Measurements from ENCODE around the gene GLB1L3.

Gene GLB1L3

GRCh38 chr11:134236834-134237556 is 39.2 kb upstream of the GLB1L3 start:
- no peaks in the 10 kb centered on the region for H3K9me3 ChIP-seq (ENCODE audit: control insufficient read depth, insufficient read depth, low read depth, low read length)
- ChIA-PET CTCF (no interaction called here), POLR2A (interaction anchor here (1.1 kb wide), 1 partner anchor 13 kb away, joined by 4 read pairs; the partner anchor contains the start of genes NCAPD3 and VPS26B)
- no peak overlapping the region for H3K4me3 ChIP-seq (ENCODE audit: low read depth, low read length)
- TF ChIP-seq ZNF529 (tag by site-specific recombination; IDR thresholded peaks at IDR 0.05; ENCODE audit: insufficient replicate concordance) (no peak), ZNF837 (tag by site-specific recombination; IDR thresholded peaks at IDR 0.05) (no peak), ZNF146 (tag by site-specific recombination; IDR thresholded peaks at IDR 0.05) (no peak), OSR2 (tag by site-specific recombination; IDR thresholded peaks at IDR 0.05) (no peak), ZBTB48 (tag by site-specific recombination; IDR thresholded peaks at IDR 0.05) (no peak), TSHZ1 (tag by site-specific recombination; IDR thresholded peaks at IDR 0.05; ENCODE audit: borderline replicate concordance) (no peak), ZNF169 (tag by site-specific recombination; IDR thresholded peaks at IDR 0.05) (no peak), ZNF311 (tag by site-specific recombination; IDR thresholded peaks at IDR 0.05; ENCODE audit: borderline replicate concordance) (no peak), ZFP3 (tag by site-specific recombination; IDR thresholded peaks at IDR 0.05; ENCODE audit: low read depth) (no peak), ZNF629 (tag by site-specific recombination; IDR thresholded peaks at IDR 0.05) (no peak), KLF8 (tag by site-specific recombination; IDR thresholded peaks at IDR 0.05) (no peak), ZBTB8A (tag by site-specific recombination; IDR thresholded peaks at IDR 0.05) (no peak), GLIS2 (tag by site-specific recombination; IDR thresholded peaks at IDR 0.05) (no peak), RBAK (tag by site-specific recombination; IDR thresholded peaks at IDR 0.05) (no peak), ZNF132 (tag by site-specific recombination; IDR thresholded peaks at IDR 0.05; ENCODE audit: borderline replicate concordance) (no peak), ZNF16 (tag by site-specific recombination; IDR thresholded peaks at IDR 0.05; ENCODE audit: low read depth) (no peak), PRDM4 (tag by site-specific recombination; IDR thresholded peaks at IDR 0.05) (no peak), INSM2 (tag by site-specific recombination; IDR thresholded peaks at IDR 0.05) (no peak), ZNF623 (tag by site-specific recombination; IDR thresholded peaks at IDR 0.05) (no peak)
- H3K27ac ChIP-seq (ENCODE audit: extremely low read depth, low read depth, low read length): no peak overlapping the region
- H3K36me3 ChIP-seq (ENCODE audit: control insufficient read depth in 2 of 2, insufficient read depth in 1 of 2, low read length in 2 of 2): peaks cover 0 to 63% of the 10 kb centered on the region in 2 experiments; a peak in 1 of 3 replicates
- H3K4me1 ChIP-seq (ENCODE audit: control insufficient read depth, insufficient read depth, low read length): no peaks in the 10 kb centered on the region
